Lung (tissue), 12 donors: ENCODE measurements around the gene ELK4. TPM values are rescaled to one million over a fixed set of nuclear protein-coding genes. Genes with fewer than 3 reads are reported as not detected.
A peak's percentile ranks its signal among the peaks of the same experiment; 100 is the strongest.

Experiments used
- ATAC-seq: fragments of 200-7000 bp; cut with Tn5 transposase; one replicate; pipeline ENCODE4 v1.9.1; 2020; ENCODE audit warnings: moderate number of reproducible peaks; ENCODE audit not compliant: insufficient read depth, low FRiP score
- DNase-seq, 3 donors: peaks; one replicate each; pipeline ENCODE4 v3.0.0-alpha.2; 2013 to 2017
- H3K27ac ChIP-seq, 2 donors: one replicate each; pipeline ENCODE4 v1.5.1; 2013; ENCODE audit warnings: mild to moderate bottlenecking in 2 of 2, moderate library complexity in 2 of 2, control low read depth in 1 of 2, inconsistent platforms in 1 of 2, low read depth in 1 of 2, low read length in 1 of 2
- H3K27me3 ChIP-seq, 3 donors: one replicate each; pipeline ENCODE4 v1.5.1; 2013; ENCODE audit warnings: low read length in 2 of 3; ENCODE audit not compliant: control insufficient read depth in 3 of 3, insufficient read depth in 3 of 3
- H3K36me3 ChIP-seq, 4 donors: one replicate each; pipeline ENCODE4 v1.5.1; 2013; ENCODE audit warnings: low read length in 4 of 4, mild to moderate bottlenecking in 1 of 4, moderate library complexity in 1 of 4; ENCODE audit not compliant: control insufficient read depth in 4 of 4, insufficient read depth in 4 of 4
- H3K4me1 ChIP-seq, 5 donors: one replicate each; pipeline ENCODE4 v1.5.1; 2013; ENCODE audit warnings: low read length in 5 of 5, mild to moderate bottlenecking in 2 of 5, moderate library complexity in 1 of 5; ENCODE audit not compliant: control insufficient read depth in 5 of 5, insufficient read depth in 5 of 5
- H3K4me3 ChIP-seq: one replicate; pipeline ENCODE4 v1.5.1; 2013; ENCODE audit warnings: mild to moderate bottlenecking, control low read depth, moderate library complexity
- H3K9ac ChIP-seq, 2 donors: one replicate each; pipeline ENCODE4 v1.5.1; 2013; ENCODE audit warnings: low read length in 2 of 2, control low read depth in 1 of 2; ENCODE audit not compliant: insufficient read depth in 1 of 2
- H3K9me3 ChIP-seq, 4 donors: one replicate each; pipeline ENCODE4 v1.5.1; 2013; ENCODE audit warnings: low read length in 3 of 4, mild to moderate bottlenecking in 1 of 4, moderate library complexity in 1 of 4; ENCODE audit not compliant: control insufficient read depth in 4 of 4, insufficient read depth in 3 of 4
- WGBS, 2 donors: extraction: QIAGEN DNeasy Blood & Tissue Kit; methylation state at CpG; one replicate each; pipeline ENCODE4 v1.1.7; 2013; 5-methylcytosine and 5-hydroxymethylcytosine counted together
- polyA plus RNA-seq, 2 donors: library from polyadenylated mRNA; stranded (reverse); fragments of 200-250 nt; gene quantifications; one replicate each; pipeline ENCODE4 v1.2.1, GENCODE V29; 2013
- total RNA-seq, 2 donors: library from RNA; depleted of rRNA in 1 of 2; stranded (reverse); fragments of >200 nt in 1 of 2; gene quantifications; one replicate each; pipeline ENCODE4 v1.2.1, GENCODE V29; 2014 to 2021
- TF ChIP-seq, protein P1 (sequence below): IDR thresholded peaks from 2 replicates; pipeline ENCODE4 v1.5.1; 2012; ENCODE audit warnings: mild to moderate bottlenecking; ENCODE audit errors: control extremely low read depth, extremely low read depth
- donor health status: control.
- donor health status: control.
- donor health status: Bipolar disorder and iron deficiency.
- donor health status: healthy.
- donor health status: DM: yes; HTN: yes; CAD: no.

ELK4 gene
- total and polyA plus RNA-seq, 4 donors: 5.0 to 46.7 (median 17.8) TPM

DNA sequence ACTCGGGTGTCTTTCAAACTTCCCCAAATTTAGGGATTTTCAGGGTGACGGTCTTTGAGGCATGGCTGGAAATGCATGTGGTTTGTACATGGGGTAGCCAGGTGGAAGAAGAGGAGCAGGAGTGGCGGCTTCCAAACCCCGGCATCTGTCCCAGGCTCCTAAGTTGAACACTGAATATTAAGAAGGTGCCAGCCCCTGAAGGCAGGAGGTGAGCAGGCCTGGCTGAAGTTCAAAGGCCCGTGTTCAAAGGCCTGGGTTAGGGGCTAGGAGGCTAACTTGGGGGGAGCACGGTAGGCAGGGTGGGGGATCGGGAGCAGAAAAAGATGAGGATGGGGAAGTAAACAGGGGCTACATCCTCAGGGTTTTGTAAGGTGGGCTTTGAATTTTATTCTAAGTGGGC is 42.8 kb downstream of the ELK4 start:
- H3K27me3 ChIP-seq: no peaks in the 10 kb centered on the region
- no peak for DNase-seq
- no peaks in the 10 kb centered on the region for H3K9me3 ChIP-seq
- no peak for ATAC-seq
- TF ChIP-seq, protein P1, sequence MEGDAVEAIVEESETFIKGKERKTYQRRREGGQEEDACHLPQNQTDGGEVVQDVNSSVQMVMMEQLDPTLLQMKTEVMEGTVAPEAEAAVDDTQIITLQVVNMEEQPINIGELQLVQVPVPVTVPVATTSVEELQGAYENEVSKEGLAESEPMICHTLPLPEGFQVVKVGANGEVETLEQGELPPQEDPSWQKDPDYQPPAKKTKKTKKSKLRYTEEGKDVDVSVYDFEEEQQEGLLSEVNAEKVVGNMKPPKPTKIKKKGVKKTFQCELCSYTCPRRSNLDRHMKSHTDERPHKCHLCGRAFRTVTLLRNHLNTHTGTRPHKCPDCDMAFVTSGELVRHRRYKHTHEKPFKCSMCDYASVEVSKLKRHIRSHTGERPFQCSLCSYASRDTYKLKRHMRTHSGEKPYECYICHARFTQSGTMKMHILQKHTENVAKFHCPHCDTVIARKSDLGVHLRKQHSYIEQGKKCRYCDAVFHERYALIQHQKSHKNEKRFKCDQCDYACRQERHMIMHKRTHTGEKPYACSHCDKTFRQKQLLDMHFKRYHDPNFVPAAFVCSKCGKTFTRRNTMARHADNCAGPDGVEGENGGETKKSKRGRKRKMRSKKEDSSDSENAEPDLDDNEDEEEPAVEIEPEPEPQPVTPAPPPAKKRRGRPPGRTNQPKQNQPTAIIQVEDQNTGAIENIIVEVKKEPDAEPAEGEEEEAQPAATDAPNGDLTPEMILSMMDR: no peak
- no peak overlapping the region for H3K27ac ChIP-seq
- no peak overlapping the region for H3K4me3 ChIP-seq
- H3K4me1 ChIP-seq: peaks cover 0 to 11% (median 0%) of the 10 kb centered on the region in 5 donors
- WGBS, 2 donors: 87 to 93% methylated on average over 7 of the region's 7 CpGs
- H3K36me3 ChIP-seq: no peaks in the 10 kb centered on the region
- no peak overlapping the region for H3K9ac ChIP-seq

DNA sequence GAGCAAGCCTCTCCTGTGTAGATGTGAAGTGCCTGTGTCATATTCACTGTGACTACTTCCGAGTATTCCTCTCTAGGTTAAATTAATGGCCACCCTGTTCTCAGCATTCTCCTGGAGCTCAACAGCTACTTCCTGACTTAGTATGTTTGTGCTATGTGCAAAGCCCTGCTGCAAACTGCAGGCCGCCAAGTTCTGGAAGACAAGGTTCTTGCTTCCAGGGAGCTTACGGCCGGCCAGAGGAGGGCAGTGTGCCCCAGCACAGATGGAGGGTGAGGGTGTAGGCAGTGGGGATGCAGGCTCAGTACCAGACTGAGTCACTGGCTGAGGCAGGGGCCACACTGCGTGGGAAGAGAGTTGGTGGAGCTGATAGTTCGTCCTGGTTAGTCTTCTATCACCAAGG is 43.2 kb downstream of the ELK4 start:
- Histone ChIP-seq H3K27me3 (no peaks in the 10 kb centered on the region), H3K36me3 (no peaks in the 10 kb centered on the region), H3K4me3 (no peak overlapping the region), H3K4me1 (peaks cover 0 to 11% (median 0%) of the 10 kb centered on the region in 5 donors), H3K27ac (peak overlapping the region in 1 of 2 donors; percentile 41), H3K9ac (no peak overlapping the region), H3K9me3 (no peaks in the 10 kb centered on the region)
- TF ChIP-seq, protein P1: peak; percentile 15
- ATAC-seq: no peak
- WGBS, 2 donors: 36 to 40% methylated on average over 6 of the region's 6 CpGs
- peak; percentile 50 to 70 (median 55) for DNase-seq

DNA sequence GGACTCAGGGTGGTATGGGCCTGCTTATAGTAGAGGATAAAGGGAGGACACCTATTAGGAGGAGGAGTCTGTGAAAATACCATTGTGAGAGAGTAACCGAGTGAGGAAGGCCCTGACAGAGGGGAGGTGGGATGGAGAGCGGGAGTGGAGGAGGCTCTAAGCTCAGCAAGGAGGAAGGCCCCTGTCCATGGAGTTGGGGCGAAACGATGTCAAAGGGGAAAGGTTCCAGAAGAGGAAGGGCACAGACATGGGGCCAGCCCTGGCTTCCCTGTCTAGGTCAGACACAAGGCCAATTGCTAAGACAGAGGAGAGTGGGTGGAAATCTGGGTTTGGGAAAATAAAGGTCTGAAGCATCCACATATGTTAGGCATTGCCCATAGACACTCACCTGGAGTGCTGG is 44.2 kb downstream of the ELK4 start:
- H3K27me3 ChIP-seq: no peaks in the 10 kb centered on the region
- peaks cover 0 to 14% (median 4%) of the 10 kb centered on the region in 5 donors for H3K4me1 ChIP-seq
- no peak for ATAC-seq
- H3K9me3 ChIP-seq: no peaks in the 10 kb centered on the region
- H3K9ac ChIP-seq: no peak overlapping the region
- DNase-seq: no peak
- WGBS, 2 donors: 92% methylated on average over 4 of the region's 4 CpGs
- H3K36me3 ChIP-seq: no peaks in the 10 kb centered on the region
- H3K27ac ChIP-seq: peak overlapping the region in 1 of 2 donors; percentile 69
- TF ChIP-seq, protein P1: no peak
- no peak overlapping the region for H3K4me3 ChIP-seq
